GM10266 (cell line): ENCODE results near the gene UFC1.
A peak's percentile ranks its signal among the peaks of the same experiment; 100 is the strongest.

Source experiments
- DNase-seq: peaks from one replicate; pipeline ENCODE4 v3.0.0; 2012; ENCODE audit errors: extremely low spot score
- TF ChIP-seq, protein P1 (sequence below): IDR thresholded peaks from 2 replicates; pipeline ENCODE4 v1.5.1; 2012; ENCODE audit warnings: mild to moderate bottlenecking, low read depth; ENCODE audit not compliant: control insufficient read depth, insufficient read depth; ENCODE audit errors: missing control alignments

UFC1 gene

DNA sequence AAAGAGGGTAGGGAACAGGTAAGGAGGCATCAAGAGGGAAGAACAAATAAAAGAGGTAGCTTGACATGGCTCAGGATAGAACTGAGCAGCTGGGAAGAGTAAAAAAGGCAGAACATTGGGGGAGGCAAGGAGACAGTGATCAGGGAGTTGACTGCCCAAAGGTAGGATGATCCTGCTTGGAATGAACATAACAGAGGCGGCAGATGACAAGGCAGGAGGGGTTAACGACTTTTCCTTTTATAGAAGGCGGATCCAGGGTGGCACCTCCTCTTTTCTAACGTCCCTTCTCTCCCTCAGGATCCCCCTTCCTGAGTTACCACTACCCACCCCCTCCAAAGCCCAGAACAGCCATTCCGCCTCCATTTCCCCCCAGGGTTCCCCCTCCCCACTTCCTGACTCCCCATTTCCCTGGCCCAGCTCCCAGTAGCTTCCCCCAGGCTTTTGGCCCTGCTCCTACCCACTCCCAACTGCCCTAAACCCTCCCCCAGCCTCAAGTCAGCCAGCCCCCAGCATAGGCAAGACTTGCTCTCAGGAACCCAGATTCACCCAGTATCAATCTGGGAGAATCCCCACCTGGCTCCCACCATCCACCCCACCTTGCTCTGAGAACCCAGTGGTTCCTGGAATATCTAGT lies 45.8 kb downstream of the UFC1 start:
- TF ChIP-seq, protein P1, sequence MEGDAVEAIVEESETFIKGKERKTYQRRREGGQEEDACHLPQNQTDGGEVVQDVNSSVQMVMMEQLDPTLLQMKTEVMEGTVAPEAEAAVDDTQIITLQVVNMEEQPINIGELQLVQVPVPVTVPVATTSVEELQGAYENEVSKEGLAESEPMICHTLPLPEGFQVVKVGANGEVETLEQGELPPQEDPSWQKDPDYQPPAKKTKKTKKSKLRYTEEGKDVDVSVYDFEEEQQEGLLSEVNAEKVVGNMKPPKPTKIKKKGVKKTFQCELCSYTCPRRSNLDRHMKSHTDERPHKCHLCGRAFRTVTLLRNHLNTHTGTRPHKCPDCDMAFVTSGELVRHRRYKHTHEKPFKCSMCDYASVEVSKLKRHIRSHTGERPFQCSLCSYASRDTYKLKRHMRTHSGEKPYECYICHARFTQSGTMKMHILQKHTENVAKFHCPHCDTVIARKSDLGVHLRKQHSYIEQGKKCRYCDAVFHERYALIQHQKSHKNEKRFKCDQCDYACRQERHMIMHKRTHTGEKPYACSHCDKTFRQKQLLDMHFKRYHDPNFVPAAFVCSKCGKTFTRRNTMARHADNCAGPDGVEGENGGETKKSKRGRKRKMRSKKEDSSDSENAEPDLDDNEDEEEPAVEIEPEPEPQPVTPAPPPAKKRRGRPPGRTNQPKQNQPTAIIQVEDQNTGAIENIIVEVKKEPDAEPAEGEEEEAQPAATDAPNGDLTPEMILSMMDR: no peak

DNA sequence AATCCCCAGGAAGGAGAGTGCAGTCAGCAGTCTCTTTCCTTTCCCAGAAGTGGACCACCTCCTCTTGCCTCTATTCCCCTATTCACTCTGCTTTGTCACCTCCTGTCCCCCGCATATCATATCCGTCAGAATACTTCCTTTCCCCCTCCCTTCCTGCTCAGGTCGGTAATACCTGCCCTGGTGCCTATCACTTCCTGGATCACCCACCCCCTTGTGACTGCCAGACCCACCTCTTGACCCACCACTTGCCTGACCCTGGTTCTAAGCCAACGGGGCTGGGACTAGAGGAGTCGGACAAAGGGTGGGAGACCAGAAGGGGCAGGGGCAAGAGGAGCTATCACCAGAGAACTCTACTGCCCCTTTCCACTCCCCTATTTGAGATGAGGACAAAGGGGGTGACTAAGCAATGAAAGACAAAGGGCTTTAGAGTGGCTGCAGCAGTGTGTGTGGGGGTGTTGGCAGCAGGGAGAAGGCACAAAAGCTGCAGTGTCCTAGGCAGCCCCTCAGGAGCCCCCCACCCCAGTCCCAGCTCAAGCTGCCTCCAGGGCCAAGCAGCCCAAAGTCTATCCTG lies 46.7 kb downstream of the UFC1 start:
- DNase-seq: no peak
- TF ChIP-seq, protein P1: no peak

More for the DNA sequence above, 45.8 kb downstream of the UFC1 start:
- no peak for DNase-seq

DNA sequence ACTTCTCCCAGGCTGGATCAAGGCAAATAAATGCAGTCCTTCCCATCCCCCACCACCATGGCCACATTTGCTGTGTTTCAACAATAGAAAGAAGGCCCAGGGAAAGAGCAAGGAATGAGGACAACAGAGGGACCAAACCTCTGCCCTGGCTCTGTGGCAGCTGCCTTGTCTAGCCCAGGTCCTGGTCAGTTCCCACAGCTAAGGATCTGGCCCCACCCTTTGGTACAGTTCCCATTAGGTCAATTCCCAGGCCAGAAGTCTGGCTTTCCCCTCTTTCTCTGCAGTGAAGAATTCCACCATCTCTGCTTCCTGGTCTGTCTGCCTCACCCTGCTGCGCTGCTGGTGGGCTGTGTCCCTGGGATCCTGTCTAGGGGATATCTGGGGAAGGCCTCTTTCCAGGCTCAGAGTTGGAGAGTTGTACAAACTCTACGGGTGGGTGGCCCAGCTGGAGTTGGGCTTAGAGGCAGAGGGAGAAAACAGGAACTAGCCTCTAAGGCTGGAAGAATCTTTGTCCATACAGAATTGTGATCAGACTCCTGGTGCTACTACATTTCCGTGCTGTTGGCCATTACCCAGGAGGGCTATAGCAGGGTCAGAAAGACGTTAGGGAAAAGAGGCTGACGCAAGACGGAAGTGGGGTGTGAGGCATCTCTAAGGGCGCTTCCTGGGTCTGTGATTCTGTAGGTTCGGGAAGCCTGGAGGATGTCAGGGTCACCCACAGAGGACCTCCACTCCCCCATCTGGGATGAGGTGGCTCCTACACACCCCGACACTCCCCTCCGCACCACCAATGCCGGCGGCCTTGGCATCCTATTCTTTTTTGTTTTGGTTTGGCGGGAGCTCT lies 47.4 kb downstream of the UFC1 start:
- TF ChIP-seq, protein P1: no peak
- DNase-seq: no peak

DNA sequence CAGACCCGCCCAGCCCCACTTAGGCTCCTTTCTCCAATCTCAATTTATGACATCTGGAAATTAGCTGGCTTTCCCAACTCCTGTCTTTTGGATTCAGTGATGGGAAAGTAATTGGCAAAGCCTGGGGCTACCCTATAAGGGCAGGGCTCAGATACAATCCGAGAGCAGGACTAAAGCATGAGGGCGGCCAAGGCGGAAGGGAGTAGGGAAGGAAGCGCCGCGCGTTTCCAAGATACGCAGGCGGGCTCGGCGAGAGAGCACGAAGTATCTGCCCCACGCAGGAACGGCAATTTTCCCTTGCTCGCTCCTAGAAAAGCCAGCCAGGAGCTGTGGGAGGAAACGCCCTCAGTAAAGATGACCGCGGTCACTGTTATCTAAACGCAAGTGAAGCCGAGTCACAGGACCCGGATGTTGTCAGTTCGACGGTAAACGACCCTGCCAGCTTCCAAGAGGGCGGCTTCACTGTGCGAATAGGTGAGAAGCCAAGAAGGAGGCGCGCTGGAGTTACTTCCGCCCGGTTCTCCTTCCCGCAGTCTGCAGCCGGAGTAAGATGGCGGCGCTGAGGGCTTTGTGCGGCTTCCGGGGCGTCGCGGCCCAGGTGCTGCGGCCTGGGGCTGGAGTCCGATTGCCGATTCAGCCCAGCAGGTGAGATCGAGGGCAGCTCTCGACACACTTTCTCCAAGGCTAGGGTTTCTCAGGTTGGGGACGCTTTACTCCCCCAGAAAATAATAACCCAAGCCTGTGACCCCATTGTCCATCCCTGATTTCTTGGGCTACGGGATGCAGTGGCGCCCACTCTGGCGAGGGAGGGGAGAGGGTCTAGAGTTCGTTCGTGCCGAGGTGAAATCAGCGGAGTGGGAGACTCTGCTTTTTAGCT lies 48.3 kb downstream of the UFC1 start, which contains the start of gene NDUFS2:
Gene NDUFS2, plus strand, starts transcription at position 532 of the 877 bp plus-strand sequence. Its CDS starts 19 bp downstream, at position 551.
- DNase-seq: peak; percentile 92
- TF ChIP-seq, protein P1: peak; percentile 30

DNA sequence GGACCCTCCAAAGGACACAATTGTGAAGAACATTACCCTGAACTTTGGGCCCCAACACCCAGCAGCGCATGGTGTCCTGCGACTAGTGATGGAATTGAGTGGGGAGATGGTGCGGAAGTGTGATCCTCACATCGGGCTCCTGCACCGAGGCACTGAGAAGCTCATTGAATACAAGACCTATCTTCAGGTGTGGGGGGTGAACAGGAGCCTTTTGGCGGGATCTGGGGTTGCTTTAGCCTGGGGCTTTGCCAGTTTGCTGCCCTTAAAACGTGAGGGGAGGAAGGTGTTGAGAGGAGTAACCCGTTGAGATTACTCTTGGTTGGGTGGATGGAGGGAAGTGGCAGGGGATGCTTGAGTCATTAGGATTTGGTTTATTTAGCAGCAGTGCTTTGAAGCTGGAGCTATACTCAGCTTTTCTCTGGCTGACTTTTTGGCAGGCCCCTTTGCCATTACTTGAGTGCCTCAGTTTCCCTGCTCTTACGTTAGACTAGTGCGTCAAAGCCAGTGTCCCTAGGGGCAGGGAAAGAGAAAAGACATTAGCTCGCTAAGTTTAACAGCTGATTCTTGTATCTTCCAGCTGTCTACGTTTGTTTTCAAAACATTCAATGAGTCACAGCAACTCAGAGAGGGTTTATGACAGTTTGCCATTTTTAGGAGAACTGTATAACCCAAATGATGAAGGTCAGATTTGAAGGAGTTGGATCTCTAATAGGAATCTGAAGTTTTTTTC lies 52.8 kb downstream of the UFC1 start:
- no peak for DNase-seq
- TF ChIP-seq, protein P1: no peak

DNA sequence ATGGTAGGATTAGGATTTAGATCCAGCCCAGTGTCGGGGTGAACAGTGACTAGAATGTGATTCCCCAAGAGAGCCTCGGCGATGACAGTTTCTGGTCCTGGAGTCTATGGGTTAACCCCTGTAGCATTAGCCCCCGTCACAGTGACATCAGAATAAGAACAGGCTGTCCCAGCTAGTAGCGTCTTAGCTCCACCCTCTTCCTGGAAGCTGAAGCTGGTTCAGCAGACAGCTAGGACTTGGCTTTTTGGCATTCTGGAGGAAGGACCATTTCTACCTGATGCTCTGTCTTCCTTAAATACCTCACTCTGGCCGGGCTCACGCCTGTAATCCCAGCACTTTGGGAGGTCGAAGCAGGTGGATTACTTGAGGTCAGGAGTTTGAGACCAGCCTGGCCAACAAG lies 53.4 kb downstream of the UFC1 start:
- TF ChIP-seq, protein P1: no peak
- DNase-seq: no peak
